HFFc6 (cell line): ENCODE results near the gene ZNF865. TPM values are rescaled to one million over a fixed set of nuclear protein-coding genes. Genes with fewer than 3 reads are reported as not detected.

ENCODE experiments used
- DNase-seq: peaks from one replicate; pipeline ENCODE4 v3.0.0-alpha.2; 2018
- H3K27ac Mint-ChIP-seq: 2 replicates; pipeline ENCODE4 v1.8.0; 2020; ENCODE audit warnings: mild to moderate bottlenecking, mixed read lengths
- H3K27me3 Mint-ChIP-seq: 2 replicates; pipeline ENCODE4 v1.8.0; 2021; ENCODE audit warnings: mild to moderate bottlenecking, moderate library complexity, mixed read lengths; ENCODE audit not compliant: insufficient read depth
- H3K36me3 Mint-ChIP-seq: 2 replicates; pipeline ENCODE4 v1.8.0; 2021; ENCODE audit warnings: low read depth, mixed read lengths
- H3K4me1 Mint-ChIP-seq: 2 replicates; pipeline ENCODE4 v1.8.0; 2020; ENCODE audit warnings: low read depth, mixed read lengths
- H3K4me3 Mint-ChIP-seq: 2 replicates; pipeline ENCODE4 v1.8.0; 2020; ENCODE audit warnings: mild to moderate bottlenecking, moderate library complexity, mixed read lengths
- H3K9me3 Mint-ChIP-seq: 2 replicates; pipeline ENCODE4 v1.8.0; 2020; ENCODE audit warnings: mild to moderate bottlenecking, mixed read lengths
- CTCF ChIP-seq: fragments of 200-600 bp; sonication (generic); IDR thresholded peaks from 2 replicates; pipeline ENCODE4 v1.5.0; 2021; ENCODE audit warnings: antibody characterized with exemption, mild to moderate bottlenecking
- total RNA-seq, 6 experiments: library from RNA; stranded (reverse); fragmentation: NEBNext Ultra II Directional; extraction: Animal tissue kit (Norgen Biotek cat#: 25700); gene quantifications; 2 replicates in 1 of 6; 3 replicates in 5 of 6; pipeline ENCODE4 v1.2.3, GENCODE V29; 2021

Gene ZNF865
- total RNA-seq, 6 experiments from 2014 or later = 13.3 to 14.1 (median 13.8) TPM

GRCh38 chr19:55613396-55613795, 7.9 kb downstream of the ZNF865 start:
- H3K27me3 Mint-ChIP-seq = peaks cover 1% of the 10 kb centered on the region; the same call in 1 of the 2 replicates

GRCh38 chr19:55613930-55614710, 8.7 kb downstream of the ZNF865 start:
- peaks cover 7% of the 10 kb centered on the region for H3K9me3 Mint-ChIP-seq
- TF ChIP-seq CTCF = no peak
- no peaks in the 10 kb centered on the region; the same call in 1 of the 2 replicates for H3K4me1 Mint-ChIP-seq
- no peak overlapping the region for H3K4me3 Mint-ChIP-seq
- peaks cover 1% of the 10 kb centered on the region; the same call in 1 of the 2 replicates for H3K27me3 Mint-ChIP-seq
- no peak overlapping the region for H3K27ac Mint-ChIP-seq
- peaks cover 32% of the 10 kb centered on the region for H3K36me3 Mint-ChIP-seq
- DNase-seq = no peak

More at GRCh38 chr19:55613396-55613795, 7.9 kb downstream of the ZNF865 start:
- Mint-ChIP-seq H3K27ac (no peak overlapping the region), H3K9me3 (peaks cover 7% of the 10 kb centered on the region), H3K4me3 (no peak overlapping the region), H3K36me3 (peaks cover 37% of the 10 kb centered on the region), H3K4me1 (peaks cover 4% of the 10 kb centered on the region; the same call in 1 of the 2 replicates)
- no peak for TF ChIP-seq CTCF
- DNase-seq = no peak

GRCh38 chr19:55614711-55615542, 9.5 kb downstream of the ZNF865 start:
- Mint-ChIP-seq H3K4me3 (no peak overlapping the region), H3K36me3 (peaks cover 30% of the 10 kb centered on the region), H3K9me3 (peaks cover 3% of the 10 kb centered on the region), H3K27ac (no peak overlapping the region), H3K4me1 (peaks cover 8% of the 10 kb centered on the region), H3K27me3 (peaks cover 1% of the 10 kb centered on the region)
- no peak for TF ChIP-seq CTCF
- no peak for DNase-seq

- H3K9me3 Mint-ChIP-seq = no peaks in the 10 kb centered on the region
- peaks cover 14% of the 10 kb centered on the region for H3K4me1 Mint-ChIP-seq
- no peak for DNase-seq
- H3K27ac Mint-ChIP-seq = no peak overlapping the region
- H3K27me3 Mint-ChIP-seq = peaks cover 4% of the 10 kb centered on the region
- no peak overlapping the region for H3K4me3 Mint-ChIP-seq
- TF ChIP-seq CTCF = no peak
- peaks cover 31% of the 10 kb centered on the region for H3K36me3 Mint-ChIP-seq
Observed at GRCh38 chr19:55615543-55616394, 10.3 kb downstream of the ZNF865 start.

GRCh38 chr19:55616395-55616875, 11.0 kb downstream of the ZNF865 start:
- peaks cover 31% of the 10 kb centered on the region for H3K36me3 Mint-ChIP-seq
- no peak overlapping the region for H3K4me3 Mint-ChIP-seq
- H3K27me3 Mint-ChIP-seq = peaks cover 4% of the 10 kb centered on the region
- H3K9me3 Mint-ChIP-seq = no peaks in the 10 kb centered on the region
- TF ChIP-seq CTCF = no peak
- H3K4me1 Mint-ChIP-seq = peaks cover 14% of the 10 kb centered on the region
- DNase-seq = no peak
- H3K27ac Mint-ChIP-seq = no peak overlapping the region
